Measurements from ENCODE around the gene RABL6. TPM values are rescaled to one million over a fixed set of nuclear protein-coding genes. Genes with fewer than 3 reads are reported as not detected.

Gene RABL6
- total and polyA plus RNA-seq, 2 of the 4 experiments (the other 2 are of a cell fraction) = 37.1 to 47.5 TPM

DNA sequence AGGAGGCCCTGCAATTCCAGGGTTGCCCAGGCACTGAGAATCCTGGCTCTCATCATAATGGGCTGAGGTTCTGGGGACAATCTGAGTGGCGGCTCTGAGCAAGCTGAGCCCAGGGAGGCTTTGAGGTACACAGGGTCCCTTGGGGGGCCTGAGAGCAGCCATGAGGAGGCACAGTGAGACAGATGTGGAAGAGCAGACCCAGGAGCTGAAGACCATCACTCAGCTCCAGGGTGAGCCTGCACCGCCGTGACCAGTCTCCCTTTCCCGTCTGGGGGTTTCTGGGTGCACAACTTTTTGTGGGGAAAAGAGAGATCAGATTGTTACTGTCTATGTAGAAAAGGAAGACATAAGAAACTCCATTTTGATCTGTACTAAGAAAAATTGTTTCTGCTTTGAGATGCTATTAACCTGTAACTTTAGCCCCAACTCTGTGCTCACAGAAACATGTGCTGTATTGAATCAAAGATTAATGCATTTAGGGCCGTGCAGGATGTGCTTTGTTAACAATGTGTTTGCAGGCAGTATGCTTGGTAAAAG, 11.4 kb upstream of the RABL6 start, which contains the start of gene CCDC183:
TSS of gene CCDC183 (plus strand) at position 101 of the 537 bp plus-strand sequence. CDS start at position 161, 60 bp downstream.
- peaks cover 3 to 23% of the 10 kb centered on the region in 2 experiments; a peak in 3 of 4 replicates for H3K79me1 ChIP-seq (ENCODE audit: low read depth in 1 of 2, low read length in 2 of 2)
- H3K18ac ChIP-seq (ENCODE audit: low read depth, low read length) = no peak within 1 kb of the TSS
- WGBS, 2 experiments (ENCODE audit: extremely low coverage in 2 of 2, insufficient read length in 1 of 2) = 33% methylated on average over 1 of the region's 5 CpGs; no CpG with 5 or more reads in 1 of the 2 experiments
- no peak within 1 kb of the TSS for H3K56ac ChIP-seq (ENCODE audit: extremely low read depth, insufficient read depth, low read length)
- peaks cover 15% of the 10 kb centered on the region for H3K4me1 ChIP-seq (ENCODE audit: control insufficient read depth, insufficient read depth, low read length)
- no peak for ATAC-seq (ENCODE audit: low read depth)
- no peak within 1 kb of the TSS for H3K27ac ChIP-seq (ENCODE audit: insufficient read depth, low read length)
- TF ChIP-seq NFE2L2 (IDR thresholded peaks at IDR 0.05; ENCODE audit: low read depth, low read length) (no peak), MXI1 (IDR thresholded peaks at IDR 0.05; ENCODE audit: borderline replicate concordance, low read depth, low read length) (no peak), MAZ (IDR thresholded peaks at IDR 0.05; ENCODE audit: borderline replicate concordance, low read depth, low read length) (no peak), CTCF (conservative IDR thresholded peaks at IDR 0.05; ENCODE audit: low read depth, low read length) (no peak), RFX5 (IDR thresholded peaks at IDR 0.05; ENCODE audit: low read depth, low read length) (no peak), POLR2A (IDR thresholded peaks at IDR 0.05; ENCODE audit: low read depth, low read length) (no peak), RAD21 (IDR thresholded peaks at IDR 0.05; ENCODE audit: low read length) (no peak), MAFK (IDR thresholded peaks at IDR 0.05; ENCODE audit: low read depth, low read length) (no peak), SMC3 (IDR thresholded peaks at IDR 0.05; ENCODE audit: low read depth, low read length) (no peak), CEBPB (IDR thresholded peaks at IDR 0.05; ENCODE audit: low read depth, low read length) (no peak), BHLHE40 (IDR thresholded peaks at IDR 0.05; ENCODE audit: low read depth, low read length) (no peak), CHD1 (IDR thresholded peaks at IDR 0.05; ENCODE audit: low read depth, low read length) (no peak), FOS (IDR thresholded peaks at IDR 0.05; ENCODE audit: low read depth, low read length) (no peak)
- TF ChIP-seq, protein P1, sequence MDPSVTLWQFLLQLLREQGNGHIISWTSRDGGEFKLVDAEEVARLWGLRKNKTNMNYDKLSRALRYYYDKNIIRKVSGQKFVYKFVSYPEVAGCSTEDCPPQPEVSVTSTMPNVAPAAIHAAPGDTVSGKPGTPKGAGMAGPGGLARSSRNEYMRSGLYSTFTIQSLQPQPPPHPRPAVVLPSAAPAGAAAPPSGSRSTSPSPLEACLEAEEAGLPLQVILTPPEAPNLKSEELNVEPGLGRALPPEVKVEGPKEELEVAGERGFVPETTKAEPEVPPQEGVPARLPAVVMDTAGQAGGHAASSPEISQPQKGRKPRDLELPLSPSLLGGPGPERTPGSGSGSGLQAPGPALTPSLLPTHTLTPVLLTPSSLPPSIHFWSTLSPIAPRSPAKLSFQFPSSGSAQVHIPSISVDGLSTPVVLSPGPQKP (IDR thresholded peaks at IDR 0.05; ENCODE audit: borderline replicate concordance, low read depth, low read length) = no peak
- TF ChIP-seq, protein P2, sequence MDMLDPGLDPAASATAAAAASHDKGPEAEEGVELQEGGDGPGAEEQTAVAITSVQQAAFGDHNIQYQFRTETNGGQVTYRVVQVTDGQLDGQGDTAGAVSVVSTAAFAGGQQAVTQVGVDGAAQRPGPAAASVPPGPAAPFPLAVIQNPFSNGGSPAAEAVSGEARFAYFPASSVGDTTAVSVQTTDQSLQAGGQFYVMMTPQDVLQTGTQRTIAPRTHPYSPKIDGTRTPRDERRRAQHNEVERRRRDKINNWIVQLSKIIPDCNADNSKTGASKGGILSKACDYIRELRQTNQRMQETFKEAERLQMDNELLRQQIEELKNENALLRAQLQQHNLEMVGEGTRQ (IDR thresholded peaks at IDR 0.05; ENCODE audit: low read depth, low read length) = no peak
- ChIA-PET CTCF (no interaction called here), POLR2A (ENCODE audit: unreplicated experiment) (no interaction called here)
- no peak within 1 kb of the TSS for H2BK5ac ChIP-seq (ENCODE audit: low read depth, low read length, poor library complexity, severe bottlenecking)
- H3K27me3 ChIP-seq (ENCODE audit: control insufficient read depth, insufficient read depth, low read length) = peaks cover 29% of the 10 kb centered on the region
- H3K23ac ChIP-seq (ENCODE audit: low read depth, low read length) = no peak within 1 kb of the TSS
- no peak within 1 kb of the TSS for H2AK5ac ChIP-seq (ENCODE audit: low read depth, low read length)
- no peak for DNase-seq
- no peak within 1 kb of the TSS for H4K8ac ChIP-seq (ENCODE audit: low read depth in 2 of 2, low read length in 2 of 2)
- peaks cover 8% of the 10 kb centered on the region; the same call in 1 of the 2 replicates for H3K36me3 ChIP-seq (ENCODE audit: control insufficient read depth, insufficient read depth, low read length)
- H4K5ac ChIP-seq (ENCODE audit: low read depth, low read length) = no peak within 1 kb of the TSS
- no TSS peak for BruUV-seq (replicated peaks)
- no peak within 1 kb of the TSS for H3K9ac ChIP-seq (ENCODE audit: low read depth, low read length)
- peaks cover 17% of the 10 kb centered on the region for H4K20me1 ChIP-seq (ENCODE audit: insufficient read depth, low read length)
- no peak within 1 kb of the TSS for H2BK15ac ChIP-seq (ENCODE audit: low read depth, low read length)
- H3K4me3 ChIP-seq (ENCODE audit: insufficient read depth, low read depth, low read length) = no peak within 1 kb of the TSS
- intact Hi-C loops (cut with micrococcal nuclease) (no loop called here), dilution Hi-C loops (cut with HindIII; ENCODE audit: low sequenced_read_pairs, unreplicated experiment) (no loop called here), in situ Hi-C loops (cut with MboI; ENCODE audit: low sequenced_read_pairs) (no loop called here)
- H2BK120ac ChIP-seq (ENCODE audit: low read depth, low read length) = no peak within 1 kb of the TSS
- H4K91ac ChIP-seq (ENCODE audit: insufficient read depth, low read depth, low read length) = no peak within 1 kb of the TSS
- H3K9me1 ChIP-seq (ENCODE audit: insufficient read depth, low read length) = no peaks in the 10 kb centered on the region
- no peak within 1 kb of the TSS for H3K4ac ChIP-seq (ENCODE audit: low read depth, low read length)
- no peak within 1 kb of the TSS for H3K14ac ChIP-seq (replicated peaks; ENCODE audit: low read depth, low read length)
- H2BK20ac ChIP-seq (ENCODE audit: low read depth, low read length) = no peak within 1 kb of the TSS
- peak within 1 kb of the TSS; percentile 39 for H3K4me2 ChIP-seq (ENCODE audit: low read depth, low read length)
- H2AFZ ChIP-seq (replicated peaks; ENCODE audit: low read length, poor library complexity) = no peak within 1 kb of the TSS
- H2AK9ac ChIP-seq (replicated peaks; ENCODE audit: low read depth, low read length, poor library complexity) = no peak within 1 kb of the TSS
- H3K9me3 ChIP-seq (ENCODE audit: control insufficient read depth, insufficient read depth, low read length) = no peaks in the 10 kb centered on the region

Measured in IMR-90 (cell line).